ENCODE data around the gene CES4A.
A peak's percentile ranks its signal among the peaks of the same experiment; 100 is the strongest.

CES4A gene

DNA sequence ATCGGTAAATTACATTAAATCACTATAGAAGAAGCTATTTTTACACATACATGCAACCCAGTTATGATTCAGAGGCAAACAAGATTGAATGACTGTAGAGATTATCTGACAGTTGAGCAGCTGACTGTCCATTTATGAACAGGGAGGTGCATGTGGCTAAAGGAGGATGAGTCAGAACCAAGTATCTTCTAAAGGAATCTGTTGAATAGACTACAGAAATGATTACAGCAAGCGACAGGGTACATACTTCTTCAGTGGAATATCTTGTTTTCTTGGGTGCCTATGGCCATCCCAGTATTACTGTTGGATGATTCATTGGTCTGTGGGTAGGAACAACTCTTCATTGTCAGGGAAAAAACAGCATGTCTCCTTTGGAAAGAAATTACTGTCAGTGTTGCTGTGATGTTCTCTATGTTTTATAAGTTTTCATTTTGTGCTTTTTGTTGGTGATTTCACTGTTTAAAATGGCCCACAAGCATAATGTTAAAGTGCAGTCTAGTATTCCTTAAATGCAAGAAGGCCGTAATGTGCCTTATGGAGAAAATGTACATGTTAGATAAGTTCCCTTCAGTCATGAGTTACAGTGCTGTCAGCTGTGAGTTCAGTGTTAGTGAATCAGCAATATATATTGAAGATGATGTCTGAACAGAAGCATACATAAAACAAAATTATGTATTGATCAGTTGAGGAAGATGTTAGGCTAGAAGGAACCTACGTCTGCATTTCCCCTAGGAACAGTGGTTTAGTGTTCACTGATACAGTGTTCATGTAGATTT, 67.5 kb downstream of the CES4A start:
- DNase-seq (no peak), ATAC-seq (peak; percentile 95)
- peak overlapping the region; percentile 87 for H3K27ac Mint-ChIP-seq
- H3K36me3 Mint-ChIP-seq (ENCODE audit: low read depth), result peaks cover 25% of the 10 kb centered on the region
- H3K9me3 Mint-ChIP-seq, result no peaks in the 10 kb centered on the region
- H3K4me3 Mint-ChIP-seq, result peak overlapping the region; percentile 14
- H3K4me1 Mint-ChIP-seq, result peaks cover 54% of the 10 kb centered on the region
- no peaks in the 10 kb centered on the region for H3K27me3 Mint-ChIP-seq

Data from activated naive CD8-positive, alpha-beta T cell treated with anti-CD3 and anti-CD28 coated beads, Interleukin-2, amount 50 U/mL, for 24 hours (primary cell).